GM19372 (cell line): ENCODE results near the gene IL26.

Experiments used
- ATAC-seq: cut with Tn5 transposase; IDR thresholded peaks from one replicate; pipeline ENCODE4 v1.9.1; 2021; ENCODE audit warnings: mild to moderate bottlenecking, low read depth, moderate library complexity; ENCODE audit not compliant: unreplicated experiment

The IL26 gene

GRCh38 chr12:68159681-68160304 is 65.8 kb downstream of the IL26 start, which contains the start of gene IFNG:
Gene IFNG (minus strand): TSS chr12:68159740. CDS start chr12:68159615, 125 bp downstream.
- ATAC-seq: no peak

DNA sequence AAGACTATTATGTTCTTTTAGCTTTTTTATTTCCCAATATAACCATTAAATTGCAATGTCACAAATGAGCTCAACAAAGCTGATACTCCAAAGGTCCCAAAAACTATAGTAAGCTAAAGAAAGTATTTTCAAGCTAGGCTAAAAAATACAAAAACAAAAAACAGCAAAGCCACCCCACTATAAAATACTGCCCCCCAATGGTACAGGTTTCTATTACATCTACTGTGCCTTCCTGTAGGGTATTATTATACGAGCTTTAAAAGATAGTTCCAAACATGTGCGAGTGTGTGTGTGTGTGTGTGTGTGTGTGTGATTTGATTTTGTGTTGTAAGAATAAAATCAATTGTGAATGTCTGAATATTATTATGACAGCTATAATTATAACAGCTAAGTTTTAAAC is 67.2 kb downstream of the IL26 start:
- ATAC-seq: no peak

DNA sequence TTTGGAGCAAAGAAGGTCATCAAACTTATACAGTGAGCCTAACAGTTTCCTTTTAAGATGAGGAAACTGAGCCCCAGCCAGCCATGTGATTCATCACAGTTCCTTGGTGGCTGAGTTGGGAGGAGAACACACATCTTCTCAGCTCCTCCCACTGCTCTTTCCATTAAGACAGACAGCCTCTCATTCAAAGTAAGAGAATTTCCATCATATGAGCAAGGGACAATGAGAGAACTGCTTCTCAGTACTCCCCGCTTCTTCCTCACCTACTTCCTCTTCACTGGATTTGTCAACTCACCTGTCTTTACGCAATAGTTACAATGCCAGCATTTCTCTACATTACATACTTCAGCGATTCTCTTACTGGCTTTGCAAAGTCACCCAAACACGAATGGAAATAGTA is 68.2 kb downstream of the IL26 start:
- no peak for ATAC-seq

DNA sequence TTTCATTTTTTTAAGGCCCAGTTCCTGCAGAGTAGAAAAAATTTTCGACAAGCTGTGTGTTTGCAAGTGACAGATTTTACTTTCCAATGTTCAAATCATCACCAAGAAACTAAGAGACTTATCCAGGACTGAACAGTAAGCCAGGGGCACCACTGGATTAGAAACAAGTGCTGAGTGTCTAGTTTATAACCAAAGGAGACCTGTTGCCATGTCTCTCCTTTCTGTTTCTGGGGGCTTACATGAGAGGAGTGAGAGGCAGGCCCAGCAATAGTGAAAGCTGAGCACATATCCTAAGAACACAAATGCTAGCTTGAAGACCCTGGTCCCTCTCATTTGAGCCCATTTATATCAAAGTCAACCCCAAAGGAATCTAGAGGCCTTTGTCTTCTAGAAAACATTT is 69.0 kb downstream of the IL26 start:
- ATAC-seq: no peak

DNA sequence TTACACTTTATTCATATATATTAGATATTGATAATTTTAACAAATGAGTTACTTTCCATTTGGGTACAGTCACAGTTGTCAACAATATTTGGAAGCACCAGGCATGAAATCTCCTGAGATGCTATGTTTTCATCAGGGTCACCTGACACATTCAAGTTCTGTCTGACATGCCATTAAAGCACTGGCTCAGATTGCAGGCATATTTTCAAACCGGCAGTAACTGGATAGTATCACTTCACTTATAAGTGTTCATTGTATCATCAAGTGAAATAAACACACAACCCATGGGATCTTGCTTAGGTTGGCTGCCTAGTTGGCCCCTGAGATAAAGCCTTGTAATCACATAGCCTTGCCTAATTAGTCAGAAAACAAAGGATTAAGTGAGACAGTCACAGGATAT is 70.8 kb downstream of the IL26 start:
- ATAC-seq: no peak
